Mesothelial cell of epicardium (in vitro differentiated cells): Measurements from ENCODE around the gene PIGBOS1. TPM values are rescaled to one million over a fixed set of nuclear protein-coding genes. Genes with fewer than 3 reads are reported as not detected.
"Not testable (repeated sequence)": the region's sequence is repeated elsewhere in the genome, so short reads cannot be mapped to it uniquely, and the experiment has no call there.

ENCODE experiments used
- DNase-seq, 2 experiments: peaks; one replicate each; pipeline ENCODE4 v3.0.0; 2021; ENCODE audit warnings: low spot score in 2 of 2; ENCODE audit not compliant: unreplicated experiment in 2 of 2
- H3K27ac Mint-ChIP-seq: 2 replicates; pipeline ENCODE4 v1.8.0; 2021; ENCODE audit warnings: mixed read lengths
- H3K27me3 Mint-ChIP-seq: 2 replicates; pipeline ENCODE4 v1.8.0; 2021; ENCODE audit warnings: low read depth, mixed read lengths
- H3K36me3 Mint-ChIP-seq: 2 replicates; pipeline ENCODE4 v1.8.0; 2021; ENCODE audit warnings: mixed read lengths
- H3K4me1 Mint-ChIP-seq: 2 replicates; pipeline ENCODE4 v1.8.0; 2021; ENCODE audit warnings: mixed read lengths
- H3K4me3 Mint-ChIP-seq: 2 replicates; pipeline ENCODE4 v1.8.0; 2021; ENCODE audit warnings: mild to moderate bottlenecking, moderate library complexity, mixed read lengths
- H3K9me3 Mint-ChIP-seq: 2 replicates; pipeline ENCODE4 v1.8.0; 2021; ENCODE audit warnings: mixed read lengths
- total RNA-seq: library from RNA; stranded (reverse); gene quantifications from 3 replicates; pipeline ENCODE4 v1.2.1, GENCODE V29; 2021
- TF ChIP-seq, protein P1 (sequence below): fragments of 200-600 bp; sonication (generic); IDR thresholded peaks from one replicate; pipeline ENCODE4 v1.5.0; 2021; ENCODE audit warnings: antibody characterized with exemption; ENCODE audit not compliant: unreplicated experiment

The PIGBOS1 gene
- total RNA-seq, 1 donor from 2014 or later, result 11.8 TPM

DNA sequence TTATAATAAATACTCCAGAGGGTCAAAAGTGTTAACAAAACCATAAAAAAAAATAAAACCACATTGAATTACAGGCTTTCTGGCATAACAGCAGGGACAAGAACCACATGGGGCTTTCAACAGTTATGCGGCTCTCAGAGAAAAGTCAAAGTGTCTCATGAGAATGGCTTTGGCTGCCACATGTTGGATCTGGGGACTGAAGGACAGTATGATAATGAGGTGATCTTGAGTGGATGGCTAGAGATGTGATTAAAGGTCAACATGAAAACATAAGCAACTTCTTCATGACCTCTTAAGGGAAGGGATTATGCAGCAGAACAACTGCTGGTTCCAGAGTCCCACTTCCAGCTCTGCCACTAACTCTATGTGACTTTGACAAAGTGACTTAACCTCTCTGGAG is 34.5 kb downstream of the PIGBOS1 start:
- Mint-ChIP-seq H3K36me3 (peaks cover 7% of the 10 kb centered on the region), H3K27ac (no peak overlapping the region), H3K27me3 (no peaks in the 10 kb centered on the region), H3K9me3 (no peaks in the 10 kb centered on the region), H3K4me3 (no peak overlapping the region), H3K4me1 (peaks cover 15% of the 10 kb centered on the region)
- no peak for DNase-seq
- TF ChIP-seq, protein P1, sequence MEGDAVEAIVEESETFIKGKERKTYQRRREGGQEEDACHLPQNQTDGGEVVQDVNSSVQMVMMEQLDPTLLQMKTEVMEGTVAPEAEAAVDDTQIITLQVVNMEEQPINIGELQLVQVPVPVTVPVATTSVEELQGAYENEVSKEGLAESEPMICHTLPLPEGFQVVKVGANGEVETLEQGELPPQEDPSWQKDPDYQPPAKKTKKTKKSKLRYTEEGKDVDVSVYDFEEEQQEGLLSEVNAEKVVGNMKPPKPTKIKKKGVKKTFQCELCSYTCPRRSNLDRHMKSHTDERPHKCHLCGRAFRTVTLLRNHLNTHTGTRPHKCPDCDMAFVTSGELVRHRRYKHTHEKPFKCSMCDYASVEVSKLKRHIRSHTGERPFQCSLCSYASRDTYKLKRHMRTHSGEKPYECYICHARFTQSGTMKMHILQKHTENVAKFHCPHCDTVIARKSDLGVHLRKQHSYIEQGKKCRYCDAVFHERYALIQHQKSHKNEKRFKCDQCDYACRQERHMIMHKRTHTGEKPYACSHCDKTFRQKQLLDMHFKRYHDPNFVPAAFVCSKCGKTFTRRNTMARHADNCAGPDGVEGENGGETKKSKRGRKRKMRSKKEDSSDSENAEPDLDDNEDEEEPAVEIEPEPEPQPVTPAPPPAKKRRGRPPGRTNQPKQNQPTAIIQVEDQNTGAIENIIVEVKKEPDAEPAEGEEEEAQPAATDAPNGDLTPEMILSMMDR, result no peak

DNA sequence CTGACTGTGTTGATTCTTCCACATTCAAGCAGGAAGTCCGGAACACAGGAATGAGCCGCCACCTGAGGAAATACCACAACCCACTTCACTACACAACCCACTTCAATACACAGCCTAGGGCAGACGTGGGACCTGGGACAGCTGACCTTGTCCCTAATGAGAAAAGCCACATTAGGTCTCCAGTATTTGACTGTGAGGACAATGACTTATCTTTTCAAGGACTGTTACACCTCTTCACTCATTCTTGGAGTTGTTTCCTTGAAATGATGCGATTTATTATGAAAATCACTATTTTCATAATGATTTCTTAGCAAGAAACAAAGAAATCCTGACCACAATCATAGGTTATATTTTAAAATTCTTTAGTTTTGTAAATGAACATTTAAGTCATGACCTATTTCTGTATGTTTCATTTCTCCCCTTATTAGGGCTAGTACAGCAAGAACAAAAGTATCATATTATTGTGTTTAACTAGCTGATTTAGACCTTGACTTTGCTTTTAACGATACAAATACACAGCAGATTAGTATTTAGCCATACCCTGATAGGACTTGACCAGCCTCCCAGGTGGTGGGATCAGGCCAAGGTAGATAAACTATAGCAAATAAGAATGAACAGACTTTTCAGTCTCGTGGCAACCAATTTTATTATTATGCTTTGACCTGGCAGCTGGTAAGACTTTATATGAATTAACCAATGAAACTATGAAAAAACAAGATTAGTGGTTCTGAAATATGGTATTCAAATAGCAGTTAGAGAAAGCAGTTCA is 35.4 kb downstream of the PIGBOS1 start:
- no peak for DNase-seq
- H3K27ac Mint-ChIP-seq, result peak overlapping the region; percentile 2
- no peak overlapping the region for H3K4me3 Mint-ChIP-seq
- TF ChIP-seq, protein P1, result no peak
- peaks cover 7% of the 10 kb centered on the region for H3K36me3 Mint-ChIP-seq
- no peaks in the 10 kb centered on the region for H3K27me3 Mint-ChIP-seq
- peaks cover 10% of the 10 kb centered on the region for H3K4me1 Mint-ChIP-seq
- no peaks in the 10 kb centered on the region for H3K9me3 Mint-ChIP-seq

- no peak for DNase-seq
- Mint-ChIP-seq H3K4me1 (peaks cover 9% of the 10 kb centered on the region), H3K36me3 (peaks cover 7% of the 10 kb centered on the region), H3K4me3 (no peak overlapping the region), H3K9me3 (no peaks in the 10 kb centered on the region), H3K27ac (no peak overlapping the region), H3K27me3 (no peaks in the 10 kb centered on the region)
- TF ChIP-seq, protein P1, result no peak
Measured at GRCh38 chr15:55282284-55282833, 36.6 kb downstream of the PIGBOS1 start.

DNA sequence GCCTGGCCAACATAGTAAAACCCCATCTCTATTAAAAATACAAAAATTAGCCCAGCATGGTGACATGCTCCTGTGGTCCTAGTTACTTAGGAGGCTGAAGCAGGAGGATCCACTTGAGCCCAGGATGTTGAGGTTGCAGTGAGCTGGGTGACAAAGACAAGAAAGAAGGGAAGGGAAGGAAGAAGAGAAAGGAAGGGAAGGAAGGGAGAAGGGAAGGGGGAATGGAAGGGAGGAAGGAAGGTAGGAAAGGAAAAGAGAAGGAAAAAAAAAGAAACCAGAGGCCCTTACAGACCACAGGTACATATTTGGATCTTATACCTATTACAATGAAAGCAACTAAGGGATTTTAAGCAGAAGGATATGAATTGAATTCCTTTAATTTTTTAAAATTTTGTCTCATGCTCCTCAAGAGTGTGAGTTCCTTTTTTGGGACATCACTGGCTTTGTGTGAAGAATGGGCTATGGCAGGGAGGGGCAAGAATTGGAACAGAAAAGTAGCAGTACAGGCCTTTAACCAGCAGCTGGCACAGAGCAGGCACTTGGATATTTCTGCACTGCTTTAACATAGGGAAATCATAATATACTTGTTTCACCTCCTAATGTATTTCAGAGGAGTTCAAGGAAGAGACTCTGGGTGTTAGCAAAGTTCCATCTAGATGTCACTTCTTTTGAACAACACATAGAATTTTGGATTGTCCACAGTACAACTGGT is 37.2 kb downstream of the PIGBOS1 start:
- no peak overlapping the region for H3K27ac Mint-ChIP-seq
- peaks cover 6% of the 10 kb centered on the region for H3K36me3 Mint-ChIP-seq
- no peaks in the 10 kb centered on the region for H3K9me3 Mint-ChIP-seq
- H3K4me1 Mint-ChIP-seq, result peaks cover 14% of the 10 kb centered on the region
- no peaks in the 10 kb centered on the region for H3K27me3 Mint-ChIP-seq
- no peak for DNase-seq
- H3K4me3 Mint-ChIP-seq, result no peak overlapping the region
- TF ChIP-seq, protein P1, result no peak

GRCh38 chr15:55280589-55280988 is 38.3 kb downstream of the PIGBOS1 start:
- not testable (repeated sequence) for H3K27ac Mint-ChIP-seq, H3K9me3 Mint-ChIP-seq, H3K36me3 Mint-ChIP-seq, H3K27me3 Mint-ChIP-seq, H3K4me3 Mint-ChIP-seq, DNase-seq
- peaks cover 14% of the 10 kb centered on the region for H3K4me1 Mint-ChIP-seq
